Tibial nerve (tissue), 4 donors: ENCODE measurements around the gene PGBD5.

Source experiments
- CTCF ChIP-seq, 5 experiments: fragments of 200-600 bp in 3 of 5; fragments of 450-650 bp in 2 of 5; sonication (generic) in 3 of 5; IDR thresholded peaks; one replicate each; pipeline ENCODE4 v1.5.1; 2016 to 2019; ENCODE audit warnings: antibody characterized with exemption in 5 of 5, mild to moderate bottlenecking in 3 of 5, moderate library complexity in 2 of 5
- EP300 ChIP-seq, 2 donors: sonication (generic); formaldehyde crosslinking; IDR thresholded peaks; one replicate each; pipeline ENCODE4 v1.6.1; 2017; ENCODE audit warnings: antibody characterized with exemption in 2 of 2, mild to moderate bottlenecking in 1 of 2
- POLR2A ChIP-seq, 2 donors: fragments of 450-650 bp; IDR thresholded peaks; one replicate each; pipeline ENCODE4 v1.6.1; 2017; ENCODE audit warnings: antibody characterized with exemption in 2 of 2, mild to moderate bottlenecking in 2 of 2, moderate library complexity in 2 of 2

GRCh38 chr1:230391776-230392535, 34.2 kb downstream of the PGBD5 start:
- no peak for TF ChIP-seq CTCF (IDR thresholded peaks at IDR 0.05)
- no peak for TF ChIP-seq POLR2A (IDR thresholded peaks at IDR 0.05)
- no peak for TF ChIP-seq EP300 (IDR thresholded peaks at IDR 0.05)
